OCI-LY7 (cell line): Measurements from ENCODE around the gene TBC1D13. TPM values are rescaled to one million over a fixed set of nuclear protein-coding genes. Genes with fewer than 3 reads are reported as not detected.

Experiments used
- BruUV-seq: library from RNA; stranded (reverse); fragments of 400-500 nt; replicated peaks from 2 replicates; lab custom pipeline; 2021; lab: Mats Ljungman, UMichigan
- CTCF ChIA-PET: fragments of 300-600 bp; sonication (Branson Sonifier 250); formaldehyde crosslinking; loops from one replicate; lab custom pipeline; 2022; ENCODE audit warnings: antibody characterized with exemption; ENCODE audit not compliant: unreplicated experiment; lab: Charles Lee
- POLR2A ChIA-PET: fragments of 300-600 bp; sonication (Branson Sonifier 250); formaldehyde crosslinking; loops from one replicate; lab custom pipeline; 2022; ENCODE audit warnings: antibody characterized with exemption; lab: Charles Lee
- DNase-seq: peaks from one replicate; pipeline ENCODE4 v3.0.0-alpha.2; 2015; ENCODE audit warnings: low spot score
- H2AFZ ChIP-seq: fragments of 200-600 bp; sonication (generic), shearing (Covaris generic); 2 replicates; pipeline ENCODE4 v1.6.1; 2014; ENCODE audit warnings: mild to moderate bottlenecking, antibody characterized with exemption, low read length, moderate library complexity
- H3K27ac ChIP-seq: fragments of 200-600 bp; sonication (generic); 2 replicates; pipeline ENCODE4 v1.5.1; 2014; ENCODE audit warnings: mixed run types, low read depth, mild to moderate bottlenecking, moderate library complexity, low read length, inconsistent platforms; ENCODE audit not compliant: poor library complexity, severe bottlenecking
- H3K36me3 ChIP-seq: fragments of 200-600 bp; sonication (generic); 2 replicates; pipeline ENCODE4 v1.6.1; 2014; ENCODE audit warnings: mild to moderate bottlenecking, antibody characterized with exemption, low read length, moderate library complexity, mixed read lengths; ENCODE audit not compliant: insufficient read depth
- H3K4me1 ChIP-seq: fragments of 200-600 bp; sonication (generic); 2 replicates; pipeline ENCODE4 v1.5.1; 2014; ENCODE audit warnings: mild to moderate bottlenecking, low read length; ENCODE audit not compliant: insufficient read depth, poor library complexity, severe bottlenecking
- H3K4me2 ChIP-seq: fragments of 200-600 bp; sonication (generic); 2 replicates; pipeline ENCODE4 v1.6.1; 2014; ENCODE audit warnings: mild to moderate bottlenecking, low read length
- H3K4me3 ChIP-seq: fragments of 200-600 bp; sonication (generic); 2 replicates; pipeline ENCODE4 v1.5.1; 2014; ENCODE audit warnings: mild to moderate bottlenecking, low read depth, low read length; ENCODE audit not compliant: poor library complexity, severe bottlenecking
- H3K79me2 ChIP-seq: fragments of 200-600 bp; sonication (generic); 2 replicates; pipeline ENCODE4 v1.6.1; 2016; ENCODE audit warnings: low read depth, mild to moderate bottlenecking, low read length, moderate library complexity, mixed read lengths; ENCODE audit not compliant: insufficient read depth
- H3K9me2 ChIP-seq: fragments of 200-600 bp; sonication (generic); 2 replicates; pipeline ENCODE4 v1.6.1; 2016; ENCODE audit warnings: mild to moderate bottlenecking, low read length, mixed read lengths; ENCODE audit not compliant: insufficient read depth
- H3K9me3 ChIP-seq: fragments of 200-600 bp; sonication (generic); 2 replicates; pipeline ENCODE4 v1.6.1; 2014; ENCODE audit warnings: mild to moderate bottlenecking, mixed run types, low read length, mixed read lengths
- H4K20me1 ChIP-seq: fragments of 200-600 bp; sonication (generic); 2 replicates; pipeline ENCODE4 v1.6.1; 2014; ENCODE audit warnings: mild to moderate bottlenecking, antibody characterized with exemption, low read length, moderate library complexity, mixed read lengths; ENCODE audit not compliant: insufficient read depth
- CTCF ChIP-seq: fragments of 200-600 bp; sonication (generic); conservative IDR thresholded peaks from 2 replicates; pipeline ENCODE4 v1.5.1; 2014; ENCODE audit warnings: mild to moderate bottlenecking, antibody characterized with exemption, low read length, moderate library complexity, mixed read lengths
- EZH2phosphoT487 ChIP-seq: fragments of 200-600 bp; sonication (generic); IDR thresholded peaks from 2 replicates; pipeline ENCODE4 v1.6.1; 2018; ENCODE audit warnings: low read depth, borderline replicate concordance, mild to moderate bottlenecking, mixed run types, antibody characterized with exemption, low read length, moderate library complexity, mixed read lengths
- intact Hi-C: fragments of 100-400 bp; cut with micrococcal nuclease; formaldehyde crosslinking; loops from one replicate; pipeline ENCODE4 v1.10.0; 2022; ENCODE audit not compliant: unreplicated experiment
- total RNA-seq, 2 experiments: library from RNA; depleted of rRNA in 1 of 2; stranded (reverse); fragments of >200 nt in 1 of 2; shearing (Covaris generic) in 1 of 2; gene quantifications; 2 replicates each; pipeline ENCODE4 v1.2.3, GENCODE V29; 2014 to 2022

Gene TBC1D13
- total RNA-seq, 2 experiments from 2014 or later, result 18.7 to 24.7 TPM

GRCh38 chr9:128770286-128771030 lies 16.6 kb upstream of the TBC1D13 start:
- H3K27ac ChIP-seq, result no peak overlapping the region
- H2AFZ ChIP-seq, result no peak overlapping the region
- peaks cover 16% of the 10 kb centered on the region for H3K4me1 ChIP-seq
- intact Hi-C loops, result loop anchor here (1.0 to 5.0 kb wide), 3 partner anchors 17 to 88 kb away; partner anchors contain the start of genes TBC1D13 and ZDHHC12
- H3K36me3 ChIP-seq, result no peaks in the 10 kb centered on the region
- ChIA-PET CTCF (interaction anchor here (1.0 kb wide), 1 partner anchor 36 kb away, joined by 3 read pairs; no protein-coding TSS in a partner anchor), POLR2A (interaction anchor here (0.6 to 2.6 kb wide), 3 partner anchors 9 to 46 kb away, joined by 3 to 9 read pairs (median 6); partner anchors contain the start of gene ZDHHC12)
- no peak for DNase-seq
- H3K79me2 ChIP-seq, result no peaks in the 10 kb centered on the region
- H4K20me1 ChIP-seq, result no peaks in the 10 kb centered on the region
- H3K9me3 ChIP-seq, result no peaks in the 10 kb centered on the region; the same call in 1 of the 2 replicates
- H3K4me3 ChIP-seq, result peak overlapping the region; percentile 86
- BruUV-seq, result TSS peak; percentile 68
- TF ChIP-seq EZH2phosphoT487 (no peak), CTCF (no peak)
- H3K9me2 ChIP-seq, result no peaks in the 10 kb centered on the region
- H3K4me2 ChIP-seq, result peak overlapping the region; percentile 81

- peak; percentile 20 for DNase-seq
- ChIA-PET CTCF (interaction anchor here (1.0 kb wide), 1 partner anchor 35 kb away, joined by 3 read pairs; no protein-coding TSS in a partner anchor), POLR2A (interaction anchor here (0.6 to 2.6 kb wide), 4 partner anchors 8 to 785 kb away, joined by 3 to 9 read pairs (median 6); partner anchors contain the start of gene ZDHHC12)
- no TSS peak for BruUV-seq
- H3K9me2 ChIP-seq, result no peaks in the 10 kb centered on the region
- TF ChIP-seq CTCF (no peak), EZH2phosphoT487 (no peak)
- no peaks in the 10 kb centered on the region for H3K79me2 ChIP-seq
- intact Hi-C loops, result loop anchor here (1.0 to 5.0 kb wide), 3 partner anchors 16 to 89 kb away; partner anchors contain the start of genes TBC1D13 and ZDHHC12
- peak overlapping the region; percentile 64 for H3K27ac ChIP-seq
- H3K4me3 ChIP-seq, result peak overlapping the region; percentile 86
- H3K9me3 ChIP-seq, result peaks cover 6% of the 10 kb centered on the region; the same call in 1 of the 2 replicates
- H4K20me1 ChIP-seq, result no peaks in the 10 kb centered on the region
- H3K4me1 ChIP-seq, result peaks cover 16% of the 10 kb centered on the region
- H3K36me3 ChIP-seq, result no peaks in the 10 kb centered on the region; the same call in 1 of the 2 replicates
- peak overlapping the region; percentile 81 for H3K4me2 ChIP-seq
- H2AFZ ChIP-seq, result peak overlapping the region; percentile 67; the same call in 1 of the 2 replicates
These were observed 15.8 kb upstream of the TBC1D13 start for GRCh38 chr9:128771094-128771721.
